HS-27A (cell line): ENCODE results near the gene HOXB9.
A peak's percentile ranks its signal among the peaks of the same experiment; 100 is the strongest.

Experiments
- DNase-seq: peaks from one replicate; pipeline ENCODE4 v3.0.0-alpha.2; 2012; ENCODE audit warnings: low read depth, missing footprints

Gene HOXB9

DNA sequence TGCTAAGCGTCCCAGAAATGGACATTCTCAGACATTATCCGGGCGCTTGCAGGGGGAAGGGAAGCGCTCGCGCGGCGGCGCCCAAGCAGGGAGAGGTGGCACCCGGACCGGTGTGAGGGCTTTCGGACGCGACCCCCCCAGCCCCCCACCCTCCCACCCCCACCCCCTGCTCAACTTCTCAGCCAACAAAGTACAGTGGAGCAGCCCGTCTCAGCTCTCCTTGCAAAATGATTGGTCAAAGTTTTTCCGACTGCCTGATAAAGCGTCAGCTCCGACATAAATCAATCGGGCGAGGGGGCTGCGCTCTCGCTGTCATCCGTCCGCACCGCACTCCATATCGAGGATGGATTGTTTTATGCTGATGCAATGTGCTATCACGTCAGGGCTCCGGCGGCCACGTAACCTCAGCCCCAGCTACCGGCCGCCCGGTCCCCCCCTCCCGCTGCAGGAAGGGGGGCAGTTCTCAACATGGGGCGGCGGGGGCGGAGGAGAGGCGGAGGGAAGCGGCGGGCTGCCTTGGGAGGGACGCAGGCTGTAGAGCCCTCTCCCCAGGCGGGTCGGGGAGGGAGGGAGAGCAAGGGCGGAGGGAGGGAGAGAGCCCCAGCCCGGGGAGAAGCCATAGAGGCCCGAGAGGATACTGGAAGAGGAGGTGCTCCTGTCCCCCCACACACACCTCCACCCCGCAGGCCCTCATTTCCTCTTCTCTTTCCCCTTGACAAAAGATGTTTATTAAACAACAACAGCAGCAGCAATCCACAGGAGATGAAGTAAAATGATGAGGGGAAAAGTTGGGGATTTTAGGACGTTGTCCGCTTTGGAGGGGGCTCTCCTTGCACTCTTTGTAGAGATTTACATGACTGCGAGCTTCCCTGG lies at the start of gene HOXB9:
Gene HOXB9 (minus strand): TSS at position 114 of the 873 bp plus-strand sequence. CDS start 89 bp downstream, at position 25.
- no peak for DNase-seq

DNA sequence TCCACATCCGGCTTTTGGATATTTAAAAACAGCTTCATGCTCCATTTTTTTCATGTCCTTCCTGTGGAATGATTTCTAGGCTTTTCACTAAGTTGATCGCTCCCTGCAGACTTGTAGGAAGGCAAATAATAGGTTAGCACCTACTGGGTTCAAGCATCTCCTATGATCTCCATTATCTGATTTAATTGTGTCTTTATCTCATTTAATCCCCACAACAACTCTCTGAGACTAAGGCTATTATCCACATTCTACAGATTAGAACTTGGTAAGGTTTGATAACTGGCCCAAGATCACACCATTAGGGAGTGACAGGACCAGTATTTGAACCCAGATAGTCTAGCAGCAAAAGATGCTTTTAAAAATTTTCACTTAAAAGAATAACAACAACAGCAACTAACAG lies 46.2 kb upstream of the HOXB9 start:
- no peak for DNase-seq

DNA sequence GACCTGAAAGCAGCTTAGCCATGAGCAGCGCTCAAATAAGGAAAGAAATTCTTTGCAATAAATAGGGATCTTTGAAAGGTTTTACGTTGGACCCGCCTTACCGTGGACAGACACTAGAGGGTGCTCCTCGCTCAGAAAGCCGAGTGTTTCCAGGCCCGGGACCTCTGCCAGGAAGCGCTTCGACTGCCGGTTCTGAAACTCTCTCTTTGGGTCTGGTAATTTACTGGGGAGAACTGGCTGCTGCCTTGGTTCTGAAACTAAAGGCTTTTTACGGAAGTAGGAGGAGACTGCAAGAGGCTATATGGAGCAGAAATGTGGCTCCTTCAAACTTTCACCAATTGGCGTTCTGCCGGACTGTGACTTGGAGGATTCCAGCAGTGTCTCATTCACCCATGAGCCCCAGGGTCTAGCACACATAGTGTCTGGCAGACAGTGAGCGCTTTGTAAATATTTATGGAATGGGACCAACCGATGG lies 45.6 kb upstream of the HOXB9 start:
- DNase-seq: peak; percentile 51

DNA sequence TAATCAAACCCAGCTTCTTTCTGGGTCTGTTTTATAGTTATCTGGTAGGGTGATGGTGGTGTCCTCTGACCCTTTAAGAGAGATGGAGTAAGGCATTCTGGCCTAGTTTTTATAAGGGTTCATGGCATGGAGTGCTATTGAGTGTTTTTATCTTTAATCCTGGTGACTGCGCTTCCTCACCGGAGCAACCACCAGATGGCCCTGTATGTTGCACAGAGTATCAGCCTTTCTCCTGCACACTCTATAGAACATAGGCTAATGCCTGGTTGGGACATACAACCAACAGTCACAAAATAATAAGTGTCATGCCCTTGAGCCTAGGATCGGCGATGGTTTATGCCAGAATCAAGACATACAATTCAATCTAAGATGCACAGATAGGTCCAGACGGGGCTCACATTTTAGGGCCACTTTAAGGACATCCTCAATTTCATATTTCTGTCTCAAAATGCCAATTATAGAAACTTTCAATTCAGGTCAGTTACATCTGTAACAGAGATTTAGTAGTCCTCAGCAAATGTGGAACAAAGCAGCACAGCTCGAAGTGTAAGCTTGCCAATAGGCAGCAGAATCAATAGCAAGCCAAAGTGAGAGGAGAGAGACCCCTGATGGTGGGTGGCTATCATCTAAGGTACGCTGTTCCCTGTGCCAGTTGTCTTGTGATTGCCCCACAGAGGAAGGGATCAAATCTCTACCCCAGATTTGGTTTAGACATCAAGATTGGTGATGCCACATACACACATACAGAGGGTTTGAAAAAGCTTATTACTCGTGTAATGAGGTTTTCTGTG lies 37.2 kb upstream of the HOXB9 start:
- no peak for DNase-seq

DNA sequence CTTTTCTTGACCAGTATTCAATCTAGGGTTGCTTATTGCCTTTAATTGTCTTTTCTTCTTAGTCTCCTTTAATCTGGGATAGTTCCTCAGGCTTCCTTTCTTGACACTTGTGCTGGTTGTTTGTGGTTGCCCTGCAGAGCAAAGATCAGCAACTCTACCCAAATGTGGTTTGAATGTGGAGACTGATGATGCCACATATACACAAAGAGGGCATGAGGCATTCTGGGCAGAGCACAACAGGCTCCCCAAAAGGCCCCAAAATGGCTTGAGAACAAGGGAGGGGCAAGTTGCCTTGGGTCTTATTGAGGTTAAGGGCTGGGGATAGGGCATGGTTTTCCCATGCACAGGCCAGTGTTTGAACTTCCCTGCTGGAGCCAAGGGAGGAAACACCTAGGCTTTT lies 29.8 kb upstream of the HOXB9 start:
- no peak for DNase-seq

DNA sequence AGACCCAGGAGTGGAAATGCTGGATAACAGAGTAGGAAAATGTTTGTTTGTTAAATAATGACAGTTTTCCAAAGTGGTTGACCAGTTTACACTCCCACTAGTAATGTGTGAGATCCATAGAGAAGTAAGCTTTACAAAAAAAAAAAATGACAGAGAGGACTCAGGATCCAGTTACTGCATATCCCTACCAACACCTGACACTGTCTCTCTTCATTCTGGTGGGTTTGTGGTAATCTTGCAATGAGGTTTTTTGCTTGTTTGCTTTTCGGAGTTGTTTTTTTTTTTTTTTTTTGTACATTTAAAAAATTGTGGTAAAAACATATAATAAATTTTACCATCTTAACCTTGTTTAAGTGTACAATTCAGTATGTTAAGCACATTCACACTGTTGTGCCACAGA lies 23.6 kb upstream of the HOXB9 start:
- no peak for DNase-seq

DNA sequence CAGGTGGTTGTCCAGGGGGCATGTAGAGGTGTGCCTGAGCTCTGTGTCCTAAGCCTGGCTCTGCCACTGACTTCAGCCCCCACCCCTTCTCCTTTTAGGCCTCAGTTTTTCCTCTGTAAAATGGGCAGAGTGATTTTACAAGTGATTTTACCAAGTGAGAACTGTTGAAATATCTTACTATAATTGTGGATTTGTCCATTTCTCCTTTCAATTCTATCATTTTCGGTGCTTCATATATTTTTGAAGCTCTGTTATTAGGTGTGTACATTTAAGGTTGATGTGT lies 21.7 kb upstream of the HOXB9 start:
- DNase-seq: no peak

DNA sequence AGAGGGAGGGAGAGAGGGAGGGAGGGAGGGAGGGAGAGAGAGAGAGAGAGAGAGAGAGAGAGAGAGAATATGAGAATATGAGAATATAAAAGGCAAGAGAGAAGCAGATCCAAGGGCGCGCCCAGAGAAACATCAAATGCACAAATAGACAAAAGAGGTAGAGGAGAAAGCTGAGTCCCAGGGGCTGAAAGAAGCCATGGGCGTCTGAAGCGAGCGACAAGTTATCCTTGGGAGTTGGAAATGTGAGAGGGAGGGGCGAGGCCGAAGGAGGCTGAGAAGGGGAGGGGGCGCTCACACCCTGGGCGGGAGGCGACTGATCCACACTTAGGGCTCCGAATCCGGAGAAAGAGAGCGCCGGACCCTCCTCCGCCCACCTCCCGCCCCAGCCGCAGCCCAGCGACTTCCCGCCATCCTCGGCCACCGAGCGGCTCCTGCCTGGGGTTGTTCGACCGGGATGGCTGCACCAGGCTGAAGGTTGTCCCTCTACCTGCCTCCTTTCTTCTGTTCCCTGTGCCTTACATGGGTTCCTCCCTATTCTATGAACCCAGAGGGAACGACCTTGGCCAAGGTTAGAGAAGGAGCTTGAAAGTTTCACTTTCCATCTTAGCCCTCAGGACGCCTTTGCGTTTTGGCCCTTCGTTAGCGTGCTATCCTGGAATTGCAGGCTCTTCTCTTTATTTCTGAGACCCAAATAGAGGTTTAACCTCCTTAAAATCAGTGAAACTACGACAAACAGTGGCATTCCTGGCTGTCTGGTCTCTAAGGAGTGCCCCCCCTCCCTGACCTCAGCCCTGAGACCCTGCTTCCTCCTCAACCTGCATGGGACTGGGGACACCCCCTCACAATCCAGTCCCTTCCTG lies 21.2 kb upstream of the HOXB9 start:
- DNase-seq: no peak

DNA sequence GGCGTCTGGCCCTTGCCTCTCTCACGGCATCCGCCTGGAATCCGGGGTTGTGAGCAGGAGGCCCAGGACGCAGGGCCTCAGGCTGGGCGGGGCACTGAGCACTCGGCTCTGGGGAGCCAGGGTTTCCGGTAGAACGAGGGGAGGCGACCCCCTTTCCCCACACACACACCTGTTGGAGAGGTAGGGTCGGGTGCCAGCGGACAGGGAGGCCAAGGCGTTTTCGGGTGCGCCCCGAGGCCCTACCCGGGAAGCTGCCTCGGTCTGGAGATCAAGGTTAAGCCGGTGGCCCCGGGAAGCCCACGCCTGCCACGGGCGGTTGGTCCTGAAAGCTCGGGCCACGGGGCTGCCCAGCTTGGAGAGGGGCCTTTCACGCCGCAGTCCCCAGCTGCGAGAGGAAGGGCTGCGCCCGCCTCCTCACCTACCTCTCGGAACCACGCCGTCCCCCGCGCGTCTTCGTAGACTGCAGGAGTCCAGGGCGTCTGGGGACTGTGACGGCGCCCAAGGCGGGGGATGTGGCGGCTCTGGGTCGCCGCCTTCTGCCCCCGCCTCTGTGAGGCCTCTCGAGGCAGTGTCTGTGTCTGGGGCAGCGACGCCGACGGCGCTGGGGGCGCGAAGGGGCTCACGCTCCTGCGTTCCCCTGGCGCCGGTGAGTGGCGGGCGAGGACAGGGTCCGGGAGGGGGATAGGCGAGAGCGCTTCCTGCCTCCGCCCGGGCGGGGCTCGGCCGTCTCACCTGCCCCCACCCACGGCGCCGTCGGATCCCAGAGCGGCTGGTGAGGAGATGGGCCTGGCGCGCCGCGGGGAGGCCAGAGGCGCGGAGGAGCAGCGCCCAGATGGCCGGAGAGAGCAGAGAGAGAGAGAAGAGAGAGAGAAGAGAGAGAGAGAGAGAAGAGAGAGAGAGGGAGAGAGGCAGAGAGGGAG lies 20.3 kb upstream of the HOXB9 start:
- no peak for DNase-seq

DNA sequence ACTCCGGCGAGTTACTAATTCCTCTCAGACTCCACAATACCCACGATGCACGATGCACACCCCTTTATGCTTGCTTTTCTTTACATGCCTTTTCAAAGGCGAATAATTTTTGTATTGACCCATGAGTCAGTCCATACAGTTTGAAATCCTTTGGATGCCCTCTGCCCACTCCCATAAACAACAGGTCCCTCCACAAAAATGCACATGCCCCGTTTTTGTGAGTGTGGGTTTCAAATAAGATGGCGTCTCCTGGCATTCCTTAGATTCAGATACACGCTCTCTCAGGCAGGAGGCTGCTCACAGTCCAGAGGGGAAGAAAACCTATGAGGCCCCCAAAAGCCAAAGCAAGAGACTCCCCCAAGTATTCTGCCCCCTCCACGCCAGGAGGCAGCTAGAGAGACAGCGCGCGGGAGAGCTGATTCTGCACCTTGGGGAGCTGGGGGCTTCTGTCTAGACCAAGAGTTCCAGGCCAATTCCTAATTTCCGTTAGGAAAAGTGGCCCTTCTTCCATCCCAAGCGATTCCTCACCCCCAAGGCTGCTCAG lies 19.6 kb upstream of the HOXB9 start:
- no peak for DNase-seq

DNA sequence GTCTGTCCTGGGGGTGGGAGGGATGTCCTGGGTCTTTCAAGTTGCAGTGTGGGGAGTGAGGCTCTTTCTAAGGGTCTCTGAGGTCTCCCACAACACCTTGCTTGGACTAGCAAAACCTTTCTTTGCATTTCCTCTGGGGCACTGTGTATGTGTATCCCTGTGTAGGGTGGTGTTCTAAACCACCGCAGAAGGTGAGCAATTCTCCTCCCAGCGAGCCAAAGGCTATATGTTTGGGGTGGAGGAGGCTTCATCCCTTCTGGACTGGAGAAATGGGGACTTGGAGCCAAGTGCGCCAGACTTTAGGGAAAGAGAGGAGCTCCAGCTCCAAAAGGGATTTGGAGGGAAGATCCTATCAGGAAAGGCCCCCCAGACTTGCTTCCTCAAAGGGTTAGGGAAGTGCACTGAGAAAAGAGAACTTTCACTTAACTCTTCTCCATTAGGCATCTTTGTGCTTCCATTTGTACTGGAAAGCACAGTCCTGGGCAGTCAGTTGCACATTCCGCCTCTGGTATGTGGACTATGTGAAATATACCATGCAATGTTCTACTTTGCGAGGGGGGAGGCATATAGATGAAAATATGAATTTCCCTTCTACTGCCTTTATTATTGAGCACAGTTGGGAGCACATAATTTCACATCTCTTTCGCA lies 18.9 kb upstream of the HOXB9 start:
- DNase-seq: no peak

DNA sequence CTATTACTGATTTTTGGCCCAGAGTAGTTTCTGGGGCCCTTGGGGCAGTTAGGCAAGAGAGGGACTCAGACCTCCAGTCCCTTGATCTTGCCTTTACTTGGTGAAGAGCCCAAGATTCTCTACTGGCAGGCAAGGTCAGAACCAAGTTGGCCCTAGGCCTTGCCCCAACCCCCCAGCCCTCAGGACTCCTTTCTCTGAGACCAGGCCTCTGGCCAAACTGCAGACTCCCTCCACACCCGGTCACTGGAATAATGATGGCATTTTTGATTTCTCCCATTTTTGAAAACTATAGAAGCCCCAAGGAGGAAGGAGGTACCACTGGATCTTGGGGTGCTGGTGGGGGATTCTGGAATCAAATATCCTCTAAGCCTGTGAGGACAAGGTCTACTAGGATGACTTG lies 18.0 kb upstream of the HOXB9 start:
- DNase-seq: no peak

DNA sequence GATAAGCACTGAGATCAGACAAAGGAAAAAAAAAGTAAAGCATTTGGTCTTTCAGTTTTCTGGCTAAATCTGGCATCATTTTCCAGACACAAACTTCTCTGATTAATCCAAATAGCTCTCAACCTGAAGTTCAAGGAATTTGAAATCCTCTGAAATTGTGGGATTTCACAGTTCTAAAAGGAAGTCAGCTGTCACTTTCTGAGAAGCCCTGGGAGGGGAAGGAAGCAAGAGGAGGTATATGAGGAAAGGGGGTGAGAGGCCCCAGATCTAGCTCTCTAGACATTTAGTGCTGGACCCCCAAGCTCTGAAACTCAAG lies 17.5 kb upstream of the HOXB9 start:
- DNase-seq: no peak

DNA sequence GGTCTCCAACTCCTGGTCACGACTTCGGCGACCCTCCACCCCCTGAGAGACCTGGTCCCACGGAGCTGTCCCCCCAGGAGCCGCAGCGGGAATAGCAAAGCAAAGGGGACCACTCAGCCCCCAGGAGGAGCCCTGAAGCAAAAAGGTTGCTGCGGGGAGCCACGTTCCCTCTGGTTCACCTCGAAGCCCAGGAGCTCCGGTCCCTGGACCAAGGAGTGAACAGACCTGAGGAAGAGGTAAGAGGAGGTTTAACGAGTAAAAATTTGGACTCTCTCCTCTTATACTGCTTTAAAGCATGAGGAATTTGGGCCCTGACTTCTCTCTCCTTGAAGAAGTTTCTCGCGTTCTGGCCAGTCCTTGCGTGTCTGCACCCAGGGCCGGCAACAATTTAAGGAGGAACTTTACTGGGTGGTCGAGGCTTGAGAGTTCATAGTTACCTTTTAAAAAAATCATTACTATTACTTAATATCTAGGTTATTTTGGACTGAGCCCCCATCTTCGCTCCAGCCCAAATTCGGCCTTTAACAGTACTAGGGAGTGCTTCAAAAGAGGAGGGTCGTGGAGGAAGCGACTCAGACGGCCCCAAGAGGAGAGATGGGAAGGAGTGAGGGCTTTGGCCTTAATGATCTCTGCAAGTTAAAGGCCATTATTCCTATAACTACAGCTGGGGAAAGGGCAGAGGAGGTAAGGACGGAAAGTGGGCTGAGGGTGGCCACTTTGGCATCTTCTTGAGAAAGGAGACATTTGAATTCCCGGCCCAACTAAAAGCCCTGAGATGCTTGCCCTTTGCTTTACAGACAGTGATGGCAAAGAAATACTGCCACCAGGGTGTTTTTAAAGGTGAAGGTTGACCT lies 16.9 kb upstream of the HOXB9 start:
- no peak for DNase-seq

DNA sequence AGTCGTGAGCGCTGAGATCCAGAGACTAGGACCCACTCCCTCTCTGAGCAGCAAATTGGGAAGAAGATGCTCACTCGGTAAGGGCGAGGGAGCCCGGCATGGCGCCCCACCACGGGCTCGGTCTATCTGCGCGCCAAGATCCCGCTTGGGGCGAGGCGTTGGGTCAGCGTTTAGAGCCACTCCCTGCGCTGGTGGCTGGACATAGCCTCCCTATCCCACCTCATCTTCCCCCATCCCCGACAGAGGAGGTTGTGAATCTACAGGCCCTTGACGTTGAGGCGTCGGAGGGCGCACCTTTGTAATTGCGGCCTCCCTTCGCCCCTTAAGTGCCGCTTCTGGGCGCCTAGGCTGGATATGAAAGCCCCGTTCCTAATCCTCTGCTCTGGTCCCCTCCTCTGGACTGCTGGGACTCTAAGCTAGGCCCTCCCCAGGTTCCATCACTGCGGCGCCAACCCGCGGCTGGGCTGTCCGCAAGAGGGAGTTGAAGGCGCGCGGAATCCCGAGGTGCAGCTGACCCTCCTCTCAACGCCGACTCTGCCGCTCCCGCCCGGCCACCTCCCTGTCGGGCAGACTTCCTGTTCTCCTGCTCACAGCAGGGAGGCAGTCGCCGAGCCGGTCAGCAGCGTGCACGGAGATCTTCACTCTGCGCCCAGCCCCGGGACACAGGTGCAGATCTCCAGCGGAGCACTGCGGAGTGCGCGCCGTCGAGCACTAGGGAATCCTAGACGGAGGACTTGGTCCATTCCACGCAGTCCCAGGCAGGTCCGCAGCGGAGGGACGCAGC lies 16.1 kb upstream of the HOXB9 start:
- no peak for DNase-seq

DNA sequence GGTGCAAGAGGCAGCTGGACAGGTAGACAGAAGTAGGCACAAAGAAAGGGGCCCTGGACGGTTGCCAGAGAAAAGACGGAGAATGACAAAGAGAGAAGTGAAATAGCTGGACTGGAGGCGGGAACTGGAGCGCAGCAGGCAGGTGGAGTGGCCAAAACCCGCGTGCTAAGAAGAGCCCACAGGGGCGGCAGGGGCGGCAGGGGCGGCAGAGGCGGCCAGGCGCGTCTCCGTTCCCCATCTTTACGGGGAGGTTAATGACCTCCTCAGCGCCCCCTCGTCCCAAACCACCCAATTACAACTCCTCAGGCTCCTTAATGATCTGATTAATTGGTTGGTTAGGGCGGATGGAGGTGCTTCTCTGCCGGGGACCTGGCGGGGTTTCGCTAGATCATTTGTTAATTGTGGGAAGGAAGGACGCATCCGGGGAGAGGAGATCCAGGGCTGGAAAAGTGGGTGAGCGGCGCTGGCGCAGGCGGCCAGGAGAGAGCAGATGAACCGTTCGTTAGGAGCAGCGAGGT lies 15.4 kb upstream of the HOXB9 start:
- DNase-seq: no peak

DNA sequence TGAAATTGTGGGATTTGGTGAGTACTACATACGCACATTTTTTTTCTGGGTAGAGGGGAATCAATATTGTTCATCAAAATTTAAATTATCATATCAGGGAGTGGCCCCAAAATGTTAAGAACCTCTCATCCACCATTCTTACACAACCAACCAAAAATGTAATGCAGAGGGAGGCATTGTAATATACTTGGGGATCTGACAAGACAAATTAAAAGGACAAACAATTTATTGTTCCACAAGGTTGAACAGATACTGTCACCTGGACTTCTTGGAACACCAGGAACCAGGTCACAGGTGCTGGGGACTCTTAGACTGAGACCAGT lies 14.7 kb upstream of the HOXB9 start:
- no peak for DNase-seq

DNA sequence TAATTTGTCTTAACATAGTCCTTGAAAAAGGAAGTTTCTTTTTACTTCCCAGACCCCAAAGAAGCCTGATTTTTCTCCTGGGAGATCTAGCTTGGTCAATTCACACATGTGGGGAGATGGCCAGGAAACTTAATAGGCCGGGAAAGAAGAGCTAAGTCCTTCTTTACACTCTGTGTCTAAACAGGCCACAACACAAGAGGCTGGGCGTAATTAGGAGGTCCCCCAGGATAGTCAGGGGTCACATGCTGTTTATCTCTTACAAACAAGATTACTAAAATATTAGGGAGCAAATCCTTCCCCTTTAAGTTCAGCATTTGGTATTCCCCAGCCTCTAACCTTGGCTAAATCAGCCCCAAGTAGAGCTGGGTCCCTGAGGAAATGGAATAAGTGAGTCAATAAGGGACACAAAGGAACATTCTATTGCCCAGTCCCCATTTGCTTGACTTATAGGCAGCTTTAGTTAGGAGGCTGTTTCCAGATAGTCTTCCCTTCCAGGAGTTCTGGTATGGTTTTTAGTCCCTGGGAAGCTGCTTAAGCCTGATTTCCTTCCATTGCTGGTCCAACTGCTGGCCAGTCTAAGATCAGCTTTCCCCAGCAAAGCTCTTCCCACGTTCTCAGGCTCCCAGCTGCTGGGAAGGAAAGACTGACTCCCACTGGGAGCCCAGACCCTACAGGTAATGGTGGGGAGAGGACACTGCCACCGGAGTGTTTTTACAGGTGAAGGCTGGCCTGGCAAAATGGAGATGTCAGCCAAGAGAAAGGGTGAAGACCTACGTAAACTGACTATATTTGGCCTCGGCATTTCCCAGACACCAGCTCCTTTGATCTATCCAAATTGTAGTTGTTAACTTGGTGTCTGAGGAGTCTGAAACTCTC lies 14.1 kb upstream of the HOXB9 start:
- no peak for DNase-seq
